ENCODE measurements around the gene ARHGAP10.
"Not testable (repeated sequence)": the region's sequence is repeated elsewhere in the genome, so short reads cannot be mapped to it uniquely, and the experiment has no call there.

ARHGAP10 gene

GRCh38 chr4:148077581-148077980 lies 345.7 kb downstream of the ARHGAP10 start:
- no peak for DNase-seq

- DNase-seq = no peak
Observed at GRCh38 chr4:148078061-148078460, 346.2 kb downstream of the ARHGAP10 start.

GRCh38 chr4:148079961-148080360 lies 348.1 kb downstream of the ARHGAP10 start:
- DNase-seq = no peak

- no peak for DNase-seq
Observed at GRCh38 chr4:148081267-148081666, 349.4 kb downstream of the ARHGAP10 start.

GRCh38 chr4:148081745-148082144 lies 349.9 kb downstream of the ARHGAP10 start:
- DNase-seq = no peak

GRCh38 chr4:148083073-148083472 lies 351.2 kb downstream of the ARHGAP10 start:
- DNase-seq = not testable (repeated sequence)

- DNase-seq = no peak
Observed at GRCh38 chr4:148089624-148090023, 357.7 kb downstream of the ARHGAP10 start.

- no peak for DNase-seq
Observed at GRCh38 chr4:148090029-148090428, 358.1 kb downstream of the ARHGAP10 start.

GRCh38 chr4:148090503-148091476 lies 358.9 kb downstream of the ARHGAP10 start:
- no peak for DNase-seq

- no peak for DNase-seq
Observed at GRCh38 chr4:148091896-148092295, 360.0 kb downstream of the ARHGAP10 start.

- no peak for DNase-seq
Observed at GRCh38 chr4:148092316-148093014, 360.6 kb downstream of the ARHGAP10 start.

- DNase-seq = no peak
Observed at GRCh38 chr4:148093065-148093464, 361.2 kb downstream of the ARHGAP10 start.

- DNase-seq = no peak
Observed at GRCh38 chr4:148094149-148094548, 362.3 kb downstream of the ARHGAP10 start.

GRCh38 chr4:148095346-148095923 lies 363.5 kb downstream of the ARHGAP10 start:
- DNase-seq = no peak

- no peak for DNase-seq
Observed at GRCh38 chr4:148097801-148098200, 365.9 kb downstream of the ARHGAP10 start.

GRCh38 chr4:148101235-148101634 lies 369.3 kb downstream of the ARHGAP10 start:
- DNase-seq = no peak

GRCh38 chr4:148101790-148102189 lies 369.9 kb downstream of the ARHGAP10 start:
- DNase-seq = no peak

- DNase-seq = no peak
Observed at GRCh38 chr4:148103597-148104355, 371.9 kb downstream of the ARHGAP10 start.

- no peak for DNase-seq
Observed at GRCh38 chr4:148108766-148109165, 376.9 kb downstream of the ARHGAP10 start.

GRCh38 chr4:148109216-148109615 lies 377.3 kb downstream of the ARHGAP10 start:
- DNase-seq = no peak

- no peak for DNase-seq
Observed at GRCh38 chr4:148110169-148110568, 378.3 kb downstream of the ARHGAP10 start.

GRCh38 chr4:148112231-148112982 lies 380.5 kb downstream of the ARHGAP10 start:
- no peak for DNase-seq
